Activated CD8-positive, alpha-beta memory T cell treated with anti-CD3 and anti-CD28 coated beads for 36 hours (primary cell): Measurements from ENCODE around the gene OR51L1. TPM values are rescaled to one million over a fixed set of nuclear protein-coding genes. Genes with fewer than 3 reads are reported as not detected.
"Not testable (repeated sequence)": the region's sequence is repeated elsewhere in the genome, so short reads cannot be mapped to it uniquely, and the experiment has no call there.

Experiments
- CTCF ChIA-PET: fragments of 350-600 bp; sonication (Branson Sonifier 250); formaldehyde crosslinking; loops from one replicate; lab custom pipeline; 2021; ENCODE audit warnings: antibody characterized with exemption; lab: Charles Lee
- POLR2A ChIA-PET: fragments of 350-600 bp; sonication (Branson Sonifier 250); formaldehyde crosslinking; loops from one replicate; lab custom pipeline; 2021; ENCODE audit warnings: antibody characterized with exemption; lab: Charles Lee
- total RNA-seq, 2 experiments: library from RNA; stranded (reverse); gene quantifications; one replicate each; pipeline ENCODE4 v1.2.3, GENCODE V29; 2021

OR51L1 gene, protein sequence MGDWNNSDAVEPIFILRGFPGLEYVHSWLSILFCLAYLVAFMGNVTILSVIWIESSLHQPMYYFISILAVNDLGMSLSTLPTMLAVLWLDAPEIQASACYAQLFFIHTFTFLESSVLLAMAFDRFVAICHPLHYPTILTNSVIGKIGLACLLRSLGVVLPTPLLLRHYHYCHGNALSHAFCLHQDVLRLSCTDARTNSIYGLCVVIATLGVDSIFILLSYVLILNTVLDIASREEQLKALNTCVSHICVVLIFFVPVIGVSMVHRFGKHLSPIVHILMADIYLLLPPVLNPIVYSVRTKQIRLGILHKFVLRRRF
- total RNA-seq, result not detected

DNA sequence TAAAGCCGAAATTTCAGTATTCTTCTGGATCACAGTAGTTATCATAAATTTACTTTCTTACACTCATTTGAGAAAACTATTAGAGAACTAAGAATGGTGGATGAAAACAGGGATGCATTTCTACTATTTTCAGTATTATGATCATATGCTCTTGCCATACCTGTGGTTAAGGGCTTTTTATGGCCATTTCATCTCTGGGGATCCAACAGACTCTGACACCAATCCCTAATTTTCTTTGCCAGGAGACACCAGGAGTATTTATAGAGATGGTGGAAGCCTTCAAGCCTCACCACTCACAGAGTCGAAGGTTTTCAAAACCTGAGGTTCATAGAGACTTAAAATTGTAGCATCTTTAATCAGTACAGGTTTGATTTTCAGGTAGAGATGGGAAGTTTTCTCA, at the start of gene OR51L1:
Gene OR51L1, plus strand, starts transcription at position 301 of the 400 bp plus-strand sequence. CDS start 4,132 bp downstream, outside the sequence.
- POLR2A ChIA-PET, result no interaction called here
- CTCF ChIA-PET, result no interaction called here

DNA sequence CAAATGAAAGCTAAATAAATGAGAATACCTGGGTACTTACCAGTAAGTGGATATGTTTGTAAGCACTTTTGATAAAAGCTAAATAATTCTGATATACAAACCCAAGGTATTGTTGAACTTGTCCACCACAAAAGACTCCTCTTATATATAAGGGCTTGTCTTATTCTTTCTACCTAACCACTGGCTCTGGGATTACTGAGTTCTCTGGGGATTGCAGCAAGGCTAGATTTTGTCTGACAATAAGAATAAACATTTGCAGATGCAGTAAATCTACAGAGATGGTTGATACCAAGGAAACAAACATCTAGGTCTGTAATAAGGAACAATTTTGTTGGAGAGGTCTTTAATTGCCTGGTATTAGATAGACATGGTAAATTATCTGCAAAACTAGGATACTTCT, 47.1 kb upstream of the OR51L1 start, which contains the start of gene OR51A4:
Gene OR51A4, minus strand, starts transcription at position 101 of the 400 bp plus-strand sequence. CDS start 505 bp downstream, outside the sequence.
- ChIA-PET CTCF (no interaction called here), POLR2A (no interaction called here)

DNA sequence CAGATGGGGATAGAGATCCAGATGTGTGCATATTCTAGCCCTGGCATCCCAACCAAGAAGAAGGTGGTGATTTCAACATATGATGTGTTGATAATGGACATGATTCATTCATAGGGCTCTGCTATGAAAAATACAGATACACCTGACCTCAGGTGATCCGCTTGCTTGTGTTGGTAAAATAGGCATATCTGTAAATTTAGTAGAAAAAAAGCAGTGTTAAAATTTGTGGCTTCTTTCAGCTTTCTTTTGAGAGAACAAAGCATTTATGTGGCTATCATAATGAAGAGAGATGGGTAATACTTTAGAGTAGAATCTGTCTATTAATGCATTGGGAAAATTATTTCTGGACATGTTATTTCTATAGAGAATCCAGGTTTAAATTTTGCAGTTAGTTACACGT, 39.0 kb upstream of the OR51L1 start, which contains the start of gene OR51A2:
Gene OR51A2, minus strand, starts transcription at position 101 of the 400 bp plus-strand sequence. Its CDS starts 0 bp downstream, at position 101.
- CTCF ChIA-PET, POLR2A ChIA-PET: not testable (repeated sequence)

DNA sequence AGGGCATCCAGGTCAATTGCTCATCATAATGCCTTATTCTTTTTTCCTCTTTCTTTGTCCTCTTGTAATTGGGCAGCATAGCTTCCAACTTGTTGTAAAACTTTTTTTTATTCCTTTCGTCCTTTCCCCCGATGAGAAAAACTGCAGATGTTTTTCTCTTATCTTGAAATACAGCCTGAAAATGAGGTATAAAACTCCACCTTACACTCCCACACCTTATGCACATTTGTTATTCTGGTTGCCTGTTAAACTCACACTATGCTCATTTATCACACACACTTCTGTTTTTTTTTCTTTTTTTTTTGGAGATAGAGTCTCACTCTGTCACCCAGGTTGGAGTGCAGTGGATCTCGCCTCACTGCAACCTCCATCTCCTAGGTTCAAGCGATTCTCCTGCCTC, 37.3 kb upstream of the OR51L1 start:
- ChIA-PET POLR2A (no interaction called here), CTCF (no interaction called here)

DNA sequence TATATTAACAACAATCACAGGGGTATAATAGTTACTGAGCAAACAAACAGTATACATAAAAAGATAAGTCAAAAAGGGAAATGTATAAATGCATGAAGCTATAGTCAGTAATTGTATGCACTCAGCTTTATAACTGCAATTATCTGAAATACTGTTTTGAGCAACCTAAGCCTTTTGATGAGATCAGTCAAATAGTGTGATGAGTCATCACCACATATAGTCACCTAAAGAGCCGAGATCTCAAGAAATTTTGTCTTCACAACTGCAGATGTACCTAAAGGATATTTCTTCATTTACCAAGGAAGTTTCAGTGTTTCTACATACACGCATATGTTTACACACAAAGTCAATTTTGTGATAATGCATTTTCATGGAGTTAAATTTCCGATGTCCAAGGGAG, 33.8 kb upstream of the OR51L1 start:
- CTCF ChIA-PET, result no interaction called here
- POLR2A ChIA-PET, result no interaction called here

DNA sequence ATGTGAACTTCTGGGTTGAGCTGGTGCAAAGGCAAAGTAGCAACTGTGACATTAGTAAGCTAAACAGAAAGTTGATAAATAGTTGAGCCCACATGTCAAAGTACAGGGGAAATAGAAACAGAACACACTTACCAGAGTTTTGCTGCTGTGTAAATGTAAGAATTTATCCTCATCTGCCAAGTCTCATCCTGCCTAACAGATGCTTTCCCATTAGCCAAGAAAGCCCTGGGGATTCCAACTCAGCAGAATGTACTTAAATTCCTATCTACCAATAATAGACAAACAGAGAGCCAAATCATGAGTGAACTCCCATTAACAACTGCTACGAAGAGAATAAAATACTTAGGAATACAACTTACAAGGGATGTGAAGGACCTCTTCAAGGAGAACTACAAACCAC, 31.8 kb upstream of the OR51L1 start:
- ChIA-PET POLR2A (no interaction called here), CTCF (no interaction called here)

DNA sequence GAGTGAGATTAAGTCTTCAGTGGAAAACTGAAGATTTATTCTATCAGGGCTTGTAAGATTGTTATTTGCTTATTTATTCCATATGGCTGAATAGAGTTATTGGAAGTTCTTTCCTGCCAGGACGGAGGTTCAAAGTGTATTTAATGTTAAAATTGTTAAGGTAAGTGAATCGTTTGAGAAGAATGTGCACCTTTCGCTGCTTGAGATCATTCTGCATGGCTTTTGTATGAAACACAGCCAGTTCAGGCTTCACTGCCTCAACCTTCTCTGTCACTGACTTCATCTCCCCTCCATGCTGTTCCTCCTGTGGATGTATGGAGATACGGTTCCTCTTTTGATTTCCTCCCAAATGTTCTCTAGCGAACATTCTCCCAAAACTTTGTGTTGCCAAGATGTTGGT, 19.2 kb upstream of the OR51L1 start:
- ChIA-PET CTCF (no interaction called here), POLR2A (no interaction called here)

DNA sequence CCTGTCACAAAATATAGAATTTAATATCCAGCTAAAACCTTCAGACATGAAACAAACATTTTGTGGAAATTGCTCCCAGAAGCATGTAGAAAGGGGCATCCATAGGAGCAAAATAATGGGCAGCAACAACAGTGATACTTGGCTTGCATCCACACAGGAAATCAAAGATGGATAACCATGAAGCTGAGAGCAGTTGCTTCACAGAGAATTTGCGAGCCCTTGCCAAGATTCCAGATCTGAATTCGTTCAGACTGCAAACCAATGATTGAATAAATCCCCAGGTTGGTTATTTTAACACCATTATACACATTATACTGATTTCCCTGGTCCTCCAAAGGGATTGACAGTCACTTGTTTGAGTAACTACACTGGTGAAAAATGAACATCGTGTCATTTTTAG, 15.6 kb upstream of the OR51L1 start:
- CTCF ChIA-PET, result no interaction called here
- POLR2A ChIA-PET, result no interaction called here

DNA sequence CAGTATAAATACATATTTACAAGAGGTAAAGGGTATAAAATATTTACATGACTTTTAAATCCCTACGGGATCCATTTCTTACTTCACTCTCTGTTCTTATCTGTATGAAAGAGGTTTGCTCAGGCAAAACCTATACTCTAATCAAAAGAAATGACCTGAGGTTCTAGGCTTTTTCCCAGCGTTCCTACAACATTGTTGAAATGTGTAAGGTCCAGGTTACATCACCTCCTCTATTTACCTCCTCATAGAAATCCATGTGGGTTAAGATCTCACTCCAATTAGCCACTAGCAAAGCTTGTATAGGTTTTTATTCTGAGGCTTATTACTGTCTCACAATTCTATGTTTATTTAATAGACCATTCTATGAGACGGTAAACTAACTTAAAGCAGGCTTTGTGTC, 12.0 kb upstream of the OR51L1 start:
- CTCF ChIA-PET, result no interaction called here
- POLR2A ChIA-PET, result no interaction called here

DNA sequence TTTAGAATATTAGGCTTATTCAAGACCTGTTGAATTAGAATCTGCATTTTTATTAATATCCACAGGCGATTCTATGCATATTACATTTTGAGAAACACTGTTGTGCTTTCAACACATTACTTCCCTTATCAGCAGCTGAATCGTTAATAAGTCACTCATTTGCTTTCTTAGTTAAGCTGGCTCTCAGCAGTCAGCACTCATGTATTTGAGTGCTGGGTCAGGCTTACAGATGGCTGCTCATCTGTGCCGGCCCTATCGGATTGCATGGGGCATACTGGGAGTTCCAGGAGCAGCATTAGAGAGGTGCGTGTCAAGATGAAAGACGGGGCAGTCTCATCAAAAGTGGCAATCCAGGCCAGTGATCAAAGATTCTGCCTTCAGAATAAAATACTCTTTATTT, 10.8 kb upstream of the OR51L1 start:
- ChIA-PET CTCF (no interaction called here), POLR2A (no interaction called here)

DNA sequence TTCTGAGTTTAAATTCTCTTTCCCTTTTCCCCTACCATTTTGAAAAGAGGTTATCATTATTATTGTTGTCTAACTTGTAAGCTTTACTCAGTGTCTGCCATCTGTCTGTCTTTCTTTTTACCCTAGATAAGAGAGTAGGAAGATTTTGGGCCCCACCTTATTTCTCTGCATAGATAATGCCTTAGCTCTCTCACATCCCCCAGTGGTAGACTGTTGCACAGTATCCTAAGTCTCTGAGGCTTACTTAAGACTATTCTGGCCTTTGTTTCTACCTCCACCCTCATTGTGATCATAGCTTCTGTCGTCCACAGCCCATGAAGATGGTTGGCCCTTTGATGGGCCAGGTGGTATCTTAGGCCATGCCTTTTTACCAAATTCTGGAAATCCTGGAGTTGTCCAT, 3.6 kb upstream of the OR51L1 start:
- POLR2A ChIA-PET, result no interaction called here

DNA sequence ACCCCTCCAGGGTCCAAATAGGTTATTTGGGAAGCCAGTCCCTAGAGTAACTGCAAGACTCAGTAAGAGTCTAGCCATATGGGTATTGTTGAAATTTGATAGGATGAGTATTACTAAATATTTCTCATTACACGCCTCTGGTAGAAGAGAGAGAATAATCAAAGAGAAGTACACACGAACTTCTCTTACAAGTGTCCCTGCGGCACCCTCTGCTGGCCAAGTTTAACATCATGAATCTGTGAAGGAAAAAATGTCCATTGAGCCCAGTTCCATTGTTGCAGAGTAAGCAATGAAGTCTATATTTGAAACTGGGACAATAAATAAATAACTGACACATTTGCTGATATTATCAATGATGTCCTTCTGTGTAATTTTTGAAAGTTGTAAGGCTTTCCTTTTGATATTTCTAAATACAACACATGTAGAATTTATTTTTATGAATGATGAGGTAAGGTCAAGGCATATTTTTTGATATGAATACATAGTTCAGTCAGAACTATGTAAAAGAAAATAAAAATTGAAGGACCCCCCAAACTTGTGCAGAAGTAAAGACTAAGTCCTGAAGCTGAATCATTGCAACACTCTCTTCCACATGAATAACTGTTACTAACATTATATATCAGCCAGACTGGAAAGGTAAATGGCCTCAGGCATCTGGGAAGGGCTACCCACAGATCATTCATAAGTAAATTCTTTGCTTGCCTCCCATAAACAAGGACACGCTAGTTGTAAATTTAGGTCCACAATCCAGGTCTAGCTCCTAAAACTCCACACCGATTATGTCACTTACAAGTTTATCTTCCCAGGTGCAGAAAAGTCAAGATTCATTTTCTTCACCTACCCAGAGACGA, 10.0 kb downstream of the OR51L1 start:
- CTCF ChIA-PET, result interaction anchor here (1.3 kb wide), 1 partner anchor 368 kb away, joined by 5 read pairs; no protein-coding TSS in a partner anchor
- POLR2A ChIA-PET, result no interaction called here

More for the DNA sequence above, 3.6 kb upstream of the OR51L1 start:
- CTCF ChIA-PET, result no interaction called here

DNA sequence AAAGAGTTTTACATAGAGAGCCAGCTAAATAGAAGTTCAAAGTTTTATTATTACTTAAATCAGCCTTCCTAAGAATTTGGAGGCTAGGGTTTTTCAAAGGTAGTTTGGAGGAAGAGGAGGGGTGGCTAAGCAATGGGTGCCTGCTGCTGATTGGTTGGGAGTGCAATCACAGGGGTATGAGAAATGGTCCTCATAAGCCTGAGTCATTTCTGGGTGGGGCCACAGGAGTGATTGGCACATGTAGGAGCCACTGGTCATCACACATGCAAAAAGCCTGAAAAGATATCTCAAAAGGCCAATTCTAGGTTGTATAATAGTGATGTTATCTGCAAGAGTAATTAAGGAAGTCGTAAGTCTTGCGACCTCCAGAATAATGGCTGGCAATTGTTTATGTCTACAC, 12.9 kb downstream of the OR51L1 start:
- POLR2A ChIA-PET, result no interaction called here
- CTCF ChIA-PET, result no interaction called here

DNA sequence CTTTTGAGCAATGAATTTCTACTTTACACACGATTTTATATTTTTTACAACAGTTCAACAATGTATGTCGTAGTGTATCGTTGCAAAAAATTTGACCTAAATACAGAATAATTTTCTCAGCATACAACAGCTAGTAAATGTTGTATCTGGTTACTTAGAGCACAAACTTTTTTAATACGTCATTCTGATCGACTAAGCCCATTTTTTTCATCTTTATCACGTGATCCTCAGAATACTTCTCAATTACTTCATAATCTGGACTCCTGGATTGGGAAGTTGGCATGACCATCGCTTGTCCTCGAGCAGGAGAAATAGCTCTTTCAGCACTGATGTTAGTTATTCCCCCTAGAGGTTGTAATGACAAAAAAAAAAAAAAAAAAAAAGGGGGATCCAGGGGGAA, 16.6 kb downstream of the OR51L1 start:
- CTCF ChIA-PET, result no interaction called here
- POLR2A ChIA-PET, result no interaction called here

DNA sequence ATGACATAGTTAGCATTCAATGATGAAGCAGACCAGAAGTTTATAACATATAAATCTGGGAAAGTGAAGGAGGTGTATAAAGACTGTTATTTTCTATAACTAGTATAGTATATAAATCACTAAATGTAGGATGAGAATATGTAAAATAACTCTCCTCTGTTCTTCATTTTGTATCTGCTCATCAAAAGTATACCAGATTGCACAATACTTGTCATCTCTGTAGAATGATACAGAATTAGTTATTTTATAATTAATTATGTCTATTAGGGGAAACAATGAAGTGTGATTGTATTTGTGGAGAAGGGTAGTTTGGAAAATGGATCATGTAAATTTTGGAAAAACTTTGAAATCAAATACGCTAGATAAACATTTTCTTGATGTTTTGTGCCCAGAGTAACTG, 18.4 kb downstream of the OR51L1 start:
- POLR2A ChIA-PET, result no interaction called here
- CTCF ChIA-PET, result no interaction called here

DNA sequence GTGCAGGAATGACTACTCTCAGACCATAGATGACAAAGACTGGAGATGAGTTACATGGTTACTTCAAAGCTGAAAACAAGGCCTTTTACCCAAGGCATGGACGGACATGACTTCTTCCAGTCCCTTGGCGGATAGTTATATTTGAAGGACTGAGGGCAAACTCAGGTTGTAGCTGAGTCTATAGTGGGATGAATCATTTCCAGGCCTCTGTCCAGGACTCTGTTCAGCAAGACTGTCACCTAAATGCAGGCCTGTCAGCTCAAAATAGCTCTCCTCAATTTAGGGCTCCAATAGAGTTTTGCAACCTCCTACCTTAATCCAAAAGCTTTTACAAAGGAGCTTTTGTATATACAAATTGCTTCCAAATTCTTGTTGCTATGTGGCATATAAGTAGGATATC, 27.3 kb downstream of the OR51L1 start:
- ChIA-PET POLR2A (no interaction called here), CTCF (no interaction called here)

DNA sequence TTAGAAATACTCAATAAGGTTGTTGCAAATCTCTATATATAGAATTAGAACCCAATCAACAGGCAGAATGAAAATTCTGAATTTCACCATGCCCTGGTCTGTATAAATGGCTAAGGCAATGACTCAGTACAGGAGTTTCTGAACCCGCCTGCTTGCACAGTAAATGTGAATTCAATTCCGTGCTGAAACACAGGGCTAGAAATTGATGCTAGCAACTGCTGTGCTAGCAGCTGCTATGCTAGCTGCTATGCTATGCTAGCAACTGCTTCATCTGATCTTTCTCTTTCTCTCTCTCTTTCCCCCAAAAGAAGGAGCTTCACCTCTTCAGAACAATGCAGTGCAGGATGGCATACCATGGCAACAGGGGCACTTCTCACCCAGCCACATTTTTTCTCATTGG, 42.0 kb downstream of the OR51L1 start:
- ChIA-PET POLR2A (no interaction called here), CTCF (no interaction called here)

DNA sequence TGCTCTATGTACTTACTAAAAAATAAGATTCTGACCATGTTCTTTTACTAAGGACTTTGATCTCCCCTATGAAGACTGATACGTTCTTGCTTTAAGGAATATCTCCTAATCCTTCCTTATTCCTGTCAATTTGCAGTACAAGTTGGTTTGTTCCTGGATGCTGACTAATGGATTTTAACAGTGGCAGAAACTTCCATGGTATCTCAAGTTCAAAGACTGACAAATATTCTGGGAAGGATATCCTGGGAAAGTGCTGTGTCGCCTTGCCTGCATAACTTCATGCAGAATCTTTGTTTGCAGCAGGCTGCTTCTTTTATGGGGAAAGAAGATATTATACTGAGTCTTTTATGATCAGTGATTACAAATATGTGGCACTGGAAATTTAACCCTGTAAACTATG, 43.3 kb downstream of the OR51L1 start:
- POLR2A ChIA-PET, result no interaction called here
- CTCF ChIA-PET, result no interaction called here

DNA sequence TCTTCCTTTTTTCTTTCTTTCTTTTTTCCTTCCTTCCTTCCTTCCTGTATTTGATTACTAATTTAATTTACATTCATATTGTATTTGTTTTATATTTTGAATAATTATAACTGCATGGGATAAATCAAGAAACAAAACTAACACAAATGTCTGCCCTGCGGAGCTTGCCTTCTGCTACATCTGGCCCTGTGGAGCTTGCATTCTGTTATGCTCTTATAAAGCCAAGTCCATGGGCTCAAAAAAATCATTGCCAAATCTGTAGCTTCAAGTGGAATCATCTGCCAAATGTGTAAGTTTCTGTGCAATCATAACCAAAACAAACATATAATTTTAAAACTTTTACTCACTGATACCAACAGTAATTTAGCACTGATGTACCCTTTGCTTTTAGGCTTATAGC, 43.7 kb downstream of the OR51L1 start:
- POLR2A ChIA-PET, result no interaction called here
- CTCF ChIA-PET, result no interaction called here

DNA sequence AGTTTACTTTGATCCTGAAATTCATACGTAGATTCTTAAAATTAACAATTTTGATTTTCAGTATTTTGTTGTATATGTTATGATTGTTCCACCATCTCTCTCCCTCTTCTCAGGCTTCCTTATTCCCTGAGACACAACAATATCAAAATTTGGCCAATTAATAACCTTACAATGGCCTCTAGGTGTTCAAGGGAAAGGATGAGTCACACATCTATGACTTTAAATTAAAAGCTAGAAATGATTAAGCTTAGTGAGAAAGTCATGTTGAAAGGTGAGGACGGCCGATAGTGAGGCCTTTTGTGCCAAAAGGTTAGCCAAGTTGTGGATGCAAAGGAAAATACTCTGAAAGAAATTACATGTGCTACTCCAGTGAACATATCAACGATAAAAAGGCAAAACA, 46.2 kb downstream of the OR51L1 start:
- POLR2A ChIA-PET, result no interaction called here

DNA sequence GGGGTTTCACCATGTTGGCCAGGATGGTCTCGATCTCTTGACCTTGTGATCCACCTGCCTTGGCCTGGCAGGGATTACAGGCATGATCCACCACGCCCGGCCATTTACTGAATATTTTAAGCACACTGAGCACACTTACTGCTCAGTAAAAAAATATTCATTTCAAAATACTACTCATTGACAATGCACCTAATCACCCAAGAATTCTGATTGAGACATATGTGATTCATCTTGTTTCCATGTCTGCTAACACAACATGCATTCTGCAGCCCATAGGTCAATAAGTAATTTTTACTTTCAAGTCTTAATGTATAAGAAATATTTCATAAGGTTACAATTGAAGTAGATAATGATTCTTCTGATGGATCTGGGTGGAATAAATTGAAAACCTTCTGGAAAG, 47.4 kb downstream of the OR51L1 start:
- ChIA-PET CTCF (no interaction called here), POLR2A (no interaction called here)

More for the DNA sequence above, 46.2 kb downstream of the OR51L1 start:
- CTCF ChIA-PET, result no interaction called here
